Measurements from ENCODE around the gene MAP3K3. TPM values are rescaled to one million over a fixed set of nuclear protein-coding genes. Genes with fewer than 3 reads are reported as not detected.

MAP3K3 gene
- total RNA-seq, 4 donors from 2014 or later = 62.8 to 107 (median 71.7) TPM

GRCh38 chr17:63704836-63705235 lies 82.6 kb downstream of the MAP3K3 start:
- no peaks in the 10 kb centered on the region for H3K9me3 ChIP-seq
- no peak for DNase-seq (ENCODE audit: low spot score in 2 of 2)
- H3K27ac ChIP-seq = no peak overlapping the region
- H3K4me1 ChIP-seq = peaks cover 0 to 20% (median 7%) of the 10 kb centered on the region in 4 donors
- 82 to 85% methylated on average over 9 of the region's 9 CpGs for WGBS, 2 donors
- peaks cover 0 to 68% (median 2%) of the 10 kb centered on the region in 3 donors for H3K36me3 ChIP-seq
- no peak for TF ChIP-seq EP300 (IDR thresholded peaks at IDR 0.05)
- no peak for TF ChIP-seq CTCF (IDR thresholded peaks at IDR 0.05)
- TF ChIP-seq POLR2A (IDR thresholded peaks at IDR 0.05) = no peak
- H3K27me3 ChIP-seq = no peaks in the 10 kb centered on the region
- no peak overlapping the region for H3K4me3 ChIP-seq

- Histone ChIP-seq H3K4me1 (peaks cover 0 to 15% (median 7%) of the 10 kb centered on the region in 4 donors), H3K4me3 (no peak overlapping the region), H3K9me3 (no peaks in the 10 kb centered on the region), H3K27me3 (no peaks in the 10 kb centered on the region), H3K36me3 (peaks cover 0 to 76% (median 2%) of the 10 kb centered on the region in 3 donors), H3K27ac (no peak overlapping the region)
- no peak for TF ChIP-seq POLR2A (IDR thresholded peaks at IDR 0.05)
- no peak for TF ChIP-seq CTCF (IDR thresholded peaks at IDR 0.05)
- no peak for TF ChIP-seq EP300 (IDR thresholded peaks at IDR 0.05)
- DNase-seq (ENCODE audit: low spot score in 2 of 2) = no peak
- 66 to 70% methylated on average over 3 of the region's 3 CpGs for WGBS, 2 donors
Measured at GRCh38 chr17:63705657-63706056, 83.4 kb downstream of the MAP3K3 start.

GRCh38 chr17:63706336-63707082 lies 84.3 kb downstream of the MAP3K3 start:
- H3K9me3 ChIP-seq = no peaks in the 10 kb centered on the region
- TF ChIP-seq CTCF (IDR thresholded peaks at IDR 0.05) (no peak), POLR2A (IDR thresholded peaks at IDR 0.05) (no peak), EP300 (IDR thresholded peaks at IDR 0.05) (no peak)
- no peaks in the 10 kb centered on the region for H3K27me3 ChIP-seq
- 76 to 87% methylated on average over 7 of the region's 7 CpGs for WGBS, 2 donors
- H3K4me1 ChIP-seq = peaks cover 0 to 6% (median under 1%) of the 10 kb centered on the region in 4 donors
- no peak for DNase-seq (ENCODE audit: low spot score in 2 of 2)
- H3K36me3 ChIP-seq = peaks cover 0 to 85% (median 2%) of the 10 kb centered on the region in 3 donors
- H3K27ac ChIP-seq = peak overlapping the region in 1 of 4 donors; percentile 34
- H3K4me3 ChIP-seq = no peak overlapping the region

- Histone ChIP-seq H3K4me3 (no peak overlapping the region), H3K4me1 (no peaks in the 10 kb centered on the region), H3K27me3 (no peaks in the 10 kb centered on the region), H3K27ac (no peak overlapping the region), H3K9me3 (no peaks in the 10 kb centered on the region), H3K36me3 (peaks cover 0 to 91% (median 2%) of the 10 kb centered on the region in 3 donors)
- TF ChIP-seq EP300 (IDR thresholded peaks at IDR 0.05) = no peak
- no peak for TF ChIP-seq CTCF (IDR thresholded peaks at IDR 0.05)
- TF ChIP-seq POLR2A (IDR thresholded peaks at IDR 0.05) = no peak
- no peak for DNase-seq (ENCODE audit: low spot score in 2 of 2)
- WGBS, 2 donors = 83 to 92% methylated on average over 11 of the region's 11 CpGs
Measured at GRCh38 chr17:63707151-63707550, 84.9 kb downstream of the MAP3K3 start.

- Histone ChIP-seq H3K27ac (no peak overlapping the region), H3K9me3 (no peaks in the 10 kb centered on the region), H3K4me3 (no peak overlapping the region), H3K27me3 (no peaks in the 10 kb centered on the region), H3K36me3 (peaks cover 0 to 99% (median 2%) of the 10 kb centered on the region in 3 donors), H3K4me1 (no peaks in the 10 kb centered on the region)
- TF ChIP-seq POLR2A (IDR thresholded peaks at IDR 0.05) (no peak), CTCF (IDR thresholded peaks at IDR 0.05) (no peak), EP300 (IDR thresholded peaks at IDR 0.05) (no peak)
- WGBS, 2 donors = 94 to 96% methylated on average over 6 of the region's 6 CpGs
- no peak for DNase-seq (ENCODE audit: low spot score in 2 of 2)
Measured at GRCh38 chr17:63709110-63709509, 86.9 kb downstream of the MAP3K3 start.

All from tibial nerve (tissue), 4 donors.